GM19463 (cell line): ENCODE measurements around the gene TAX1BP1.
"Not testable (repeated sequence)": the region's sequence is repeated elsewhere in the genome, so short reads cannot be mapped to it uniquely, and the experiment has no call there.

Source experiments
- ATAC-seq: cut with Tn5 transposase; IDR thresholded peaks from one replicate; pipeline ENCODE4 v1.9.1; 2021; ENCODE audit warnings: mild to moderate bottlenecking, moderate library complexity; ENCODE audit not compliant: unreplicated experiment

TAX1BP1 gene

GRCh38 chr7:27840760-27841364, 100.9 kb downstream of the TAX1BP1 start:
- ATAC-seq, result no peak

DNA sequence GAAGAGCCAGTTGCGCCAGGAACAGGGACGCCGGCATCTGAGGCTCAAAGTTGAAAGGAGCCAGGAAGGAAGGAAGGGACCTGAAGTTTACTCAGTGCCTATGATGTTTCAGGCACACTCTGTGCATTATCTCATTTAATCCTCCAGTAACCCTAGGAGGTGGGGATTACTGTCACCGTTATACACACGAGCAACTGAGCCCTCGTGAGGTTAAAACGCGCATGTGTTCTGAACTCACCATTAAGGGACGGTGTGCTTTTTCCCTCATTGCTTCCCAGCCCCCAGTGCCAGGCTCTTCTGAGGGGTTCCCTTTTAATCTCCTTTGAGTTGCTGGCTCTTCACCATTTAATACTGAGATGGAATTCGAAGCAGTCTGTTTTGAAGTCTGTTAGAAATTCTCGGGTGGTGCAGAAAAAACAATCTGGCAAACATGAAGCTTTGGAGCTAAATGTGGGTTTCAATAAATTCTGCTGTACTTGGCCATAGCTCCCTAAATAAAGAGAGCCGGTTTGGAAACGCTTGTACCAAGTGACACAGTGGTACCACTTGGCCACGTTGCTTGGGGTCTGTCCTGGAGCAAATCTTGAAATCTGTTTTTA, 102.2 kb downstream of the TAX1BP1 start:
- no peak for ATAC-seq

GRCh38 chr7:27842851-27843250, 102.9 kb downstream of the TAX1BP1 start:
- ATAC-seq, result no peak

DNA sequence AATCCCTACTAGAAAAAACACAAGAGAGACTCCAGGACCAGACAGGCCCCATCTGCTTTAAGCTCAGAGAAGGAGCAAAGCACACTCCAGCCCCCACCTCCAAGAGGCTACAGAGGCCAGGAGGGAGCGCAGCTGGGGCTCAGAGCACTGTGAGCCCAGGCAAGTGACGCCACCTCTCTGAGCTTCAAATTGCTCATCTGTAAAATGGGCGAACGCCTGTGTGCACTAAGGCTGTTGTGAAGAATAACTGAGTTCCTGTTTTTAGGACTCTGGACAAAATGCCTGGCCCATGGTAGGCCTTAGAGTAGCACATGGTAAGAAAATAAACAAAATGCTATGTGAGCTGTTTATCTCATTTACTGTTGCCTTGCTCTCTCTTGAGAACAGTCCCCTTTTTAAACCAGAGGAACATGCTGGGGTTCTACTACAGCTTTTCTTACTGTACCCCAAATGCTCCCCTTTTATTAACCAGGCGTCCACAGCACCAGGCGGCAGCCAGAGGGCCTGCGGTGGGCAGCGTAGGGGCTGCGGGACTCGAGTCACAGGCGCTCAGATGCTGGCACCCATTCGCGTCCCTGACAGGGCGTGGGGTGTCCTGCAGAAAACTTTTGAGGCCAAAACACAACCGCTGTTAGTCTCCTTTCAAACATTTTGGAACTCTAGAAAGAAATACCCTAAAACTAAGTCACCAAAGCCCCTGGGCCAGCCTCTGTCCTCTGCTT, 103.8 kb downstream of the TAX1BP1 start:
- no peak for ATAC-seq

GRCh38 chr7:27846388-27846787, 106.4 kb downstream of the TAX1BP1 start:
- ATAC-seq, result no peak

GRCh38 chr7:27850531-27850930, 110.6 kb downstream of the TAX1BP1 start:
- ATAC-seq, result no peak

DNA sequence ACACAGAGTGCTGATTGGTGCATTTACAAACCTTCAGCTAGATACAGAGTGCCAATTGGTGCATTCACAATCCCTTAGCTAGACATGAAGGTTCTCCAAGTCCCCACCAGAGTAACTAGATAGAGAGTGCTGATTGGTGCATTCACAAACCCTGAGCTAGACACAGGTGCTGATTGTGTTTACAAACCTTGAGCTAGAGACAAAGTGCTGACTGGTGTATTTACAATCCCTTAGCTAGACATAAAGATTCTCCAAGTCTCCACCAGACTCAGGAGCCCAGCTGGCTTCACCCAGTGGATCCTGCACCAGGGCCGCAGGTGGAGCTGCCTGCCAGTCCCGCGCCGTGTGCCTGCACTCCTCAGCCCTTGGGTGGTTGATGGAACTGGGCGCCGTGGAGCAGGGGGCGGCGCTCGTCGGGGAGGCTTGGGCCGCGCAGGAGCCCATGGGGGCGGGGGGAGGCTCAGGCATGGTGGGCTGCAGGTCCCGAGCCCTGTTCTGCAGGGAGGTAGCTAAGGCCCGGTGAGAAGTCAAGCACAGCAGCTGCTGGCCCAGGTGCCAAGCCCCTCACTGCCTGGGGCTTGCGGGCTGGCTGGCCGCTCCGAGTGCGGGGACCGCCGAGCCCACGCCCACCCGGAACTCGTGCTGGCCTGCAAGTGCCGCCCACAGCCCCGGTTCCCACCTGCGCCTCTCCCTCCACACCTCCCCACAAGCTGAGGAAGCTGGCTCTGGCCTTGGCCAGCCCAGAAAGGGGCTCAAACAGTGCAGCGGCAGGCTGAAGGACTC, 116.9 kb downstream of the TAX1BP1 start:
- ATAC-seq, result not testable (repeated sequence)

DNA sequence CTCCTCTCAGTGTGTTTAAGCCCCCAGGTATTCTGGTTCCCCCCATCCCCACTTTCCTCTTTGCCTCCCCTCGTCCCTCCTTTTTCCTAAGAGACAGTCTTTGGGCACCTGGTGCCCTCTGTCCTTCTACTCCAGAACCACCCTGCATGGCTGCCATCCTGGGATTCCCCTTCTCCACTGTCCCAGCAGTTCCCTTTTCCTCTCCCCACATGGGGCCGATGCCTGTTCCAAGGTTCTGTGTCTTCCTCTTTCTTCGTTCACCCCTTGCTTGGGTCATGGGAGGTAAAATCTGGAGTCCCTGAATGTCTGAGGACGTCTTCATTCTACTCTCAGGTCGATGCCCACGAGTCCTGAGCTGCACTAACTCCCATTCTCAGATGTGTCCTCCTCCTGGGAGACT, 120.8 kb downstream of the TAX1BP1 start:
- no peak for ATAC-seq

DNA sequence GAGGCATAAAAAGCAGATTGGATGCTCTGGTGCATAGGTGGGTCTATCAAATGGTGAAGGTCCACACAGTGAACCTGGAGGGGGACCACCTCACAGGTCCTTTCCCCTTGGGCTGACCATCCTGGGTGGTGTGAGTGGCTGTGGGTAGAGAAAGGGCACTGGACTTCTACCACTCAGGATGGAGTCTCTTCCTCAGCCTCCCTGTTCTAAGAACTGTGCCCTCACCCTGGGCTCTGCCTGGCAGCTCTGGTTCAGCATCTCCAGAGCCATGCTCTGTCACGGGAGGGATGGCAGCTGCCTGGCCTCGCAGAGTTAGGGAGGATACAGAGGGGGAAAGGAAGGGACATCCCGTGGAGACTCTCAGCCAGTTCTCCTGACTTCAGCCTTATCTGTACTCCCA, 121.8 kb downstream of the TAX1BP1 start:
- ATAC-seq, result no peak

- no peak for ATAC-seq
Measured at GRCh38 chr7:27863880-27864279, 123.9 kb downstream of the TAX1BP1 start.

DNA sequence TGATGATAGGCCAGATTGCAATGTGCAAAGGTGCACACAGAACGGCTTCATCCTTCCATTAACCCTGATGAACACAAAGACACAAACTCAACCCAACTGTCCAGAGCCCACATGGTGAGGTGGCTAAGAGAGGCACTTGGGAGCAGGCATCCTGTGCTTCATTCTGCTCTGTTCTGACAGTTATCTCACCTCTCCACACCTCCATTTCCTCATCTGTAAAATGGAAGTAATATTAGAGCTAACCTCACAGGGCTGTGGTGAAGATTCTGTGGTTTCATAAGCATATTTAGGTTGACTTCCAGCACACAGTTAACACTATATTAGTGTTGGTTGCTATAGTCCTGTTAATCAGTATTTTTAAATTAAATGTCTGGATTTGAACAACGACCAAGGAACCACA, 126.3 kb downstream of the TAX1BP1 start:
- ATAC-seq, result no peak

- no peak for ATAC-seq
Measured at GRCh38 chr7:27866828-27867672, 127.1 kb downstream of the TAX1BP1 start.

- ATAC-seq, result no peak
Measured at GRCh38 chr7:27868131-27868550, 128.2 kb downstream of the TAX1BP1 start.

- no peak for ATAC-seq
Measured at GRCh38 chr7:27869056-27869455, 129.1 kb downstream of the TAX1BP1 start.

GRCh38 chr7:27870595-27870994, 130.6 kb downstream of the TAX1BP1 start:
- ATAC-seq, result no peak

DNA sequence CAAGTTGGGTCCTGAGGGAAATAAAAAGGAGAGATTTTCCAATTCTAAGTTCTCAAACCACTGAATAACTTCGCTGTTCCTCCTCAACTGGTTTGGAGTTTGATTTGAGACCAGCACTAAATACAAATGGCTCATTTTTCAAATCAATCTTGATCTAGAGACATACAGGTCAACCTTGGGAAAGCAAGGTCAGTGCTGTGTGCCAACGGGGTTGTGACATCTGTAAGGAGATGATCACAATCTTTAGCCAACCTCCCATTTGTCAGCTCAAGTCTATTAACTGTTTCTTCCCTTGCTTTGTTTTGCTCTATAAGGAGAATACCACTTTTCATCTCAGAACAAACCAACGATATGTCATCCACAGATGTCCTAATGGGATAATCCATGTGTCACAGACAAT, 131.1 kb downstream of the TAX1BP1 start:
- ATAC-seq, result no peak

- ATAC-seq, result no peak
Measured at GRCh38 chr7:27871866-27872265, 131.9 kb downstream of the TAX1BP1 start.

GRCh38 chr7:27872356-27873275, 132.7 kb downstream of the TAX1BP1 start:
- ATAC-seq, result no peak
